Uterus (tissue), 4 donors: ENCODE results near the gene CYP27A1. TPM values are rescaled to one million over a fixed set of nuclear protein-coding genes. Genes with fewer than 3 reads are reported as not detected.

Experiments
- DNase-seq, 2 donors: peaks; one replicate each; pipeline ENCODE4 v3.0.0-alpha.2; 2019 to 2020
- H3K27ac ChIP-seq, 2 donors: fragments of 200-600 bp; sonication (generic); 1 replicate in 1 of 2; 2 replicates in 1 of 2; pipeline ENCODE4 v1.5.1; 2016 to 2018
- H3K27me3 ChIP-seq, 2 donors: fragments of 200-600 bp; sonication (generic); one replicate each; pipeline ENCODE4 v1.5.1; 2018 to 2019; ENCODE audit warnings: control low read depth in 1 of 2
- H3K36me3 ChIP-seq, 2 donors: fragments of 200-600 bp; sonication (generic); one replicate each; pipeline ENCODE4 v1.5.1; 2019; ENCODE audit warnings: control low read depth in 1 of 2
- H3K4me1 ChIP-seq, 2 donors: fragments of 200-600 bp; sonication (generic); one replicate each; pipeline ENCODE4 v1.5.1; 2018 to 2019; ENCODE audit warnings: control low read depth in 1 of 2
- H3K4me3 ChIP-seq, 2 donors: fragments of 200-600 bp; sonication (generic); 1 replicate in 1 of 2; 2 replicates in 1 of 2; pipeline ENCODE4 v1.5.1; 2018 to 2019; ENCODE audit warnings: mild to moderate bottlenecking in 1 of 2
- H3K9me3 ChIP-seq, 2 donors: fragments of 200-600 bp; sonication (generic); one replicate each; pipeline ENCODE4 v1.5.1; 2019; ENCODE audit warnings: control low read depth in 1 of 2
- CTCF ChIP-seq, 4 experiments: fragments of 200-600 bp in 2 of 4; fragments of 450-650 bp in 2 of 4; sonication (generic) in 2 of 4; IDR thresholded peaks; one replicate each; pipeline ENCODE4 v1.5.1; 2016 to 2019; ENCODE audit warnings: antibody characterized with exemption in 4 of 4, mild to moderate bottlenecking in 2 of 4, moderate library complexity in 1 of 4
- POLR2A ChIP-seq, 2 donors: fragments of 450-650 bp; IDR thresholded peaks; one replicate each; pipeline ENCODE4 v1.6.1; 2016; ENCODE audit warnings: antibody characterized with exemption in 2 of 2, mild to moderate bottlenecking in 1 of 2, moderate library complexity in 1 of 2
- intact Hi-C: fragments of 100-400 bp; cut with DNase I; formaldehyde crosslinking; loops from one replicate; pipeline ENCODE4 v1.15.1; 2023; ENCODE audit warnings: low total_unique reads
- total RNA-seq, 4 donors: library from RNA; depleted of rRNA in 3 of 4; stranded (reverse); fragments of >200 nt in 3 of 4; gene quantifications; one replicate each; pipeline versions ENCODE4 v1.1.0 to v1.2.4, GENCODE V29; 2014 to 2023
- donor health status: DM: yes; HTN: yes; CAD: no.

CYP27A1 gene
- total RNA-seq, 4 donors from 2014 or later, result 4.1 to 15.7 (median 8.7) TPM

- Histone ChIP-seq H3K27me3 (no peaks in the 10 kb centered on the region), H3K4me3 (no peak overlapping the region), H3K36me3 (no peaks in the 10 kb centered on the region), H3K9me3 (no peaks in the 10 kb centered on the region), H3K27ac (no peak overlapping the region), H3K4me1 (no peaks in the 10 kb centered on the region)
- no peak for TF ChIP-seq POLR2A (IDR thresholded peaks at IDR 0.05)
- no peak for TF ChIP-seq CTCF (IDR thresholded peaks at IDR 0.05)
- no peak for DNase-seq
- intact Hi-C loops, result no loop called here
These were observed 32.7 kb downstream of the CYP27A1 start for GRCh38 chr2:218814540-218815243.

- no peaks in the 10 kb centered on the region for H3K27me3 ChIP-seq
- no peaks in the 10 kb centered on the region for H3K9me3 ChIP-seq
- DNase-seq, result no peak
- no peaks in the 10 kb centered on the region for H3K36me3 ChIP-seq
- no peak overlapping the region for H3K27ac ChIP-seq
- H3K4me1 ChIP-seq, result no peaks in the 10 kb centered on the region
- TF ChIP-seq POLR2A (IDR thresholded peaks at IDR 0.05) (no peak), CTCF (IDR thresholded peaks at IDR 0.05) (no peak)
- intact Hi-C loops, result no loop called here
- no peak overlapping the region for H3K4me3 ChIP-seq
These were observed 33.3 kb downstream of the CYP27A1 start for GRCh38 chr2:218815244-218815637.

GRCh38 chr2:218815649-218816048, 33.7 kb downstream of the CYP27A1 start:
- Histone ChIP-seq H3K36me3 (no peaks in the 10 kb centered on the region), H3K4me1 (no peaks in the 10 kb centered on the region), H3K9me3 (no peaks in the 10 kb centered on the region), H3K4me3 (no peak overlapping the region), H3K27ac (no peak overlapping the region), H3K27me3 (no peaks in the 10 kb centered on the region)
- intact Hi-C loops, result no loop called here
- TF ChIP-seq POLR2A (IDR thresholded peaks at IDR 0.05) (no peak), CTCF (IDR thresholded peaks at IDR 0.05) (no peak)
- DNase-seq, result no peak

GRCh38 chr2:218816561-218817011, 34.6 kb downstream of the CYP27A1 start:
- no peak for DNase-seq
- intact Hi-C loops, result no loop called here
- no peak overlapping the region for H3K27ac ChIP-seq
- no peaks in the 10 kb centered on the region for H3K4me1 ChIP-seq
- TF ChIP-seq POLR2A (IDR thresholded peaks at IDR 0.05), result no peak
- no peak for TF ChIP-seq CTCF (IDR thresholded peaks at IDR 0.05)
- H3K9me3 ChIP-seq, result no peaks in the 10 kb centered on the region
- H3K27me3 ChIP-seq, result no peaks in the 10 kb centered on the region
- no peak overlapping the region for H3K4me3 ChIP-seq
- H3K36me3 ChIP-seq, result no peaks in the 10 kb centered on the region

GRCh38 chr2:218819093-218819492, 37.1 kb downstream of the CYP27A1 start:
- Histone ChIP-seq H3K4me3 (no peak overlapping the region), H3K4me1 (no peaks in the 10 kb centered on the region), H3K27ac (no peak overlapping the region), H3K27me3 (no peaks in the 10 kb centered on the region), H3K9me3 (no peaks in the 10 kb centered on the region), H3K36me3 (no peaks in the 10 kb centered on the region)
- intact Hi-C loops, result no loop called here
- DNase-seq, result no peak
- TF ChIP-seq POLR2A (IDR thresholded peaks at IDR 0.05), result no peak
